HEK293 (cell line): ENCODE data around the gene AMPD2.
A peak's percentile ranks its signal among the peaks of the same experiment; 100 is the strongest.

ENCODE experiments used
- CTCF ChIA-PET: fragments of 350-600 bp; formaldehyde crosslinking; extraction: SDS; loops from one replicate; lab custom pipeline; 2021; ENCODE audit warnings: antibody characterized with exemption; lab: Yijun Ruan, JAX
- POLR2A ChIA-PET: fragments of 300-600 bp; formaldehyde crosslinking; extraction: SDS; loops from one replicate; lab custom pipeline; 2020; ENCODE audit warnings: antibody characterized with exemption, inconsistent platforms; lab: Yijun Ruan, JAX
- H3K27ac ChIP-seq: fragments of 200-500 bp; sonication (Bioruptor generic); 2 replicates; pipeline ENCODE4 v1.5.1; 2014; ENCODE audit warnings: low read depth, low read length, control low read depth, inconsistent platforms; ENCODE audit errors: extremely low read depth
- H3K36me3 ChIP-seq, 2 experiments: fragments of 200-500 bp in 1 of 2; sonication (Bioruptor generic) in 1 of 2; 1 replicate in 1 of 2; 2 replicates in 1 of 2; pipeline ENCODE4 v1.5.1; 2014 to 2017; ENCODE audit warnings: inconsistent platforms in 2 of 2, low read length in 2 of 2; ENCODE audit not compliant: control insufficient read depth in 2 of 2, insufficient read depth in 1 of 2
- H3K4me1 ChIP-seq: fragments of 200-500 bp; sonication (Bioruptor generic); 2 replicates; pipeline ENCODE4 v1.5.1; 2014; ENCODE audit warnings: mild to moderate bottlenecking, low read length, inconsistent platforms; ENCODE audit not compliant: control insufficient read depth, insufficient read depth
- H3K4me3 ChIP-seq: 2 replicates; pipeline ENCODE4 v1.5.1; 2011; ENCODE audit warnings: low read depth, mild to moderate bottlenecking, control low read depth, low read length, moderate library complexity
- H3K9me3 ChIP-seq: fragments of 200-500 bp; sonication (Bioruptor generic); 2 replicates; pipeline ENCODE4 v1.5.1; 2014; ENCODE audit warnings: low read depth, low read length, inconsistent platforms; ENCODE audit not compliant: control insufficient read depth, insufficient read depth
- GLI2 ChIP-seq: fragments of 450-650 bp; formaldehyde crosslinking; IDR thresholded peaks from 2 replicates; pipeline ENCODE4; 2017; ENCODE audit warnings: missing biosample characterization, missing genetic modification characterization, low read depth, borderline replicate concordance
- KLF16 ChIP-seq: fragments of 450-650 bp; formaldehyde crosslinking; IDR thresholded peaks from 2 replicates; pipeline ENCODE4 v1.5.1; 2017; ENCODE audit warnings: missing biosample characterization, missing genetic modification characterization
- SALL2 ChIP-seq: fragments of 450-650 bp; formaldehyde crosslinking; IDR thresholded peaks from 2 replicates; pipeline ENCODE4 v1.5.0; 2017; ENCODE audit warnings: missing biosample characterization, mild to moderate bottlenecking, missing genetic modification characterization, borderline replicate concordance
- SP2 ChIP-seq: fragments of 450-650 bp; formaldehyde crosslinking; IDR thresholded peaks from 2 replicates; pipeline ENCODE4 v1.5.1; 2016; ENCODE audit warnings: missing biosample characterization, missing genetic modification characterization
- YY1 ChIP-seq: fragments of 450-650 bp; formaldehyde crosslinking; IDR thresholded peaks from 2 replicates; pipeline ENCODE4 v1.5.1; 2018; ENCODE audit warnings: missing biosample characterization, missing genetic modification characterization
- ZBTB20 ChIP-seq: fragments of 450-650 bp; formaldehyde crosslinking; IDR thresholded peaks from 2 replicates; pipeline ENCODE4 v1.5.1; 2016; ENCODE audit warnings: missing biosample characterization, missing genetic modification characterization
- ZFP41 ChIP-seq: fragments of 450-650 bp; formaldehyde crosslinking; IDR thresholded peaks from 2 replicates; pipeline ENCODE4 v1.5.1; 2016; ENCODE audit warnings: missing biosample characterization, missing genetic modification characterization, borderline replicate concordance
- ZIC2 ChIP-seq: fragments of 450-650 bp; formaldehyde crosslinking; IDR thresholded peaks from 2 replicates; pipeline ENCODE4 v1.5.1; 2016; ENCODE audit warnings: missing biosample characterization, missing genetic modification characterization
- ZNF157 ChIP-seq: fragments of 450-650 bp; formaldehyde crosslinking; IDR thresholded peaks from 2 replicates; pipeline ENCODE4 v1.5.1; 2016; ENCODE audit warnings: missing biosample characterization, missing genetic modification characterization
- ZNF16 ChIP-seq: fragments of 450-650 bp; formaldehyde crosslinking; IDR thresholded peaks from 2 replicates; pipeline ENCODE4 v1.5.1; 2016; ENCODE audit warnings: low read depth, missing biosample characterization, missing genetic modification characterization
- ZNF274 ChIP-seq, 2 experiments: fragments of 200-500 bp in 1 of 2; fragments of 450-650 bp in 1 of 2; sonication (Bioruptor generic) in 1 of 2; formaldehyde crosslinking in 1 of 2; IDR thresholded peaks; 2 replicates each; pipeline versions ENCODE4 v1.5.1 to v1.6.1; 2014 to 2016; ENCODE audit warnings: borderline replicate concordance in 1 of 2, inconsistent platforms in 1 of 2, low read length in 1 of 2, missing biosample characterization in 1 of 2, missing genetic modification characterization in 1 of 2
- ZNF341 ChIP-seq: fragments of 450-650 bp; formaldehyde crosslinking; IDR thresholded peaks from 2 replicates; pipeline ENCODE4; 2016; ENCODE audit warnings: low read depth, missing biosample characterization, missing genetic modification characterization
- ZNF488 ChIP-seq: fragments of 450-650 bp; formaldehyde crosslinking; IDR thresholded peaks from 2 replicates; pipeline ENCODE4 v1.5.1; 2016; ENCODE audit warnings: missing biosample characterization, missing genetic modification characterization
- ZNF501 ChIP-seq: fragments of 450-650 bp; formaldehyde crosslinking; IDR thresholded peaks from 2 replicates; pipeline ENCODE4 v1.5.1; 2016; ENCODE audit warnings: missing biosample characterization, missing genetic modification characterization
- ZNF521 ChIP-seq: fragments of 450-650 bp; formaldehyde crosslinking; IDR thresholded peaks from 2 replicates; pipeline ENCODE4 v1.5.1; 2017; ENCODE audit warnings: missing biosample characterization, mild to moderate bottlenecking, missing genetic modification characterization
- ZNF707 ChIP-seq: fragments of 450-650 bp; formaldehyde crosslinking; IDR thresholded peaks from 2 replicates; pipeline ENCODE4 v1.5.1; 2016; ENCODE audit warnings: missing biosample characterization, missing genetic modification characterization
- ZXDB ChIP-seq: fragments of 450-650 bp; formaldehyde crosslinking; IDR thresholded peaks from 2 replicates; pipeline ENCODE4 v1.5.1; 2016; ENCODE audit warnings: missing biosample characterization, missing genetic modification characterization
- TF ChIP-seq, protein P1 (sequence below): fragments of 450-650 bp; formaldehyde crosslinking; IDR thresholded peaks from 2 replicates; pipeline ENCODE4 v1.5.1; 2017; ENCODE audit warnings: missing biosample characterization, mild to moderate bottlenecking, missing genetic modification characterization, moderate library complexity
- TF ChIP-seq, protein P2 (sequence below): fragments of 450-650 bp; formaldehyde crosslinking; IDR thresholded peaks from 2 replicates; pipeline ENCODE4 v1.5.1; 2016; ENCODE audit warnings: missing biosample characterization, missing genetic modification characterization
- TF ChIP-seq, protein P3 (sequence below): fragments of 450-650 bp; formaldehyde crosslinking; IDR thresholded peaks from 2 replicates; pipeline ENCODE4 v1.5.1; 2016; ENCODE audit warnings: missing biosample characterization, missing genetic modification characterization
- TF ChIP-seq, protein P4 (sequence below): fragments of 450-650 bp; formaldehyde crosslinking; IDR thresholded peaks from 2 replicates; pipeline ENCODE4 v1.5.1; 2016; ENCODE audit warnings: missing biosample characterization, missing genetic modification characterization

AMPD2 gene

DNA sequence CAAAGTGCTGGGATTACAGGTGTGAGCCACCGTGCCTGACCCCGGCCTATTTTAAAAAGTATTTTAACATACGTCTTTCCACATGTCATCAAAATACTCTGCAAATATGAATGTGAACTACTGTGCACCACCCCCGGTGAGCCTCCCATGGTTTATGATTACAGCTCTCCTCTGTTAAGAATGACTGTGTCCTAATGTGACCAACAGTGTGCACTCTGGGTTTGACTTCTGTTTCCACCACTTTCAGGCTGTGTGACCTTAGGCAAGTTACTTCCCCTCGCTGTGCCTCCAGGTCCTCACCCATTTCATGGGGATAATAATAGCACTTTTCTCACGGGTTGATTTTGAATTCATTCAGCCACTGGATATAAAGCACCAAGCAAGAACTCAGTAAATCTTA lies 14.7 kb downstream of the AMPD2 start (continued):
- TF ChIP-seq SP2 (tag by site-specific recombination) (no peak), ZIC2 (tag by site-specific recombination) (peak; percentile 55), SALL2 (tag by site-specific recombination) (no peak), GLI2 (tag by site-specific recombination) (no peak), ZNF521 (tag by site-specific recombination) (no peak), ZFP41 (tag by site-specific recombination) (no peak), ZNF274 (IDR thresholded peaks at IDR 0.05; ENCODE audit: low read length) (no peak), ZNF274 (tag by site-specific recombination; IDR thresholded peaks at IDR 0.05; ENCODE audit: borderline replicate concordance) (no peak), ZBTB20 (no peak)
- TF ChIP-seq, protein P1, sequence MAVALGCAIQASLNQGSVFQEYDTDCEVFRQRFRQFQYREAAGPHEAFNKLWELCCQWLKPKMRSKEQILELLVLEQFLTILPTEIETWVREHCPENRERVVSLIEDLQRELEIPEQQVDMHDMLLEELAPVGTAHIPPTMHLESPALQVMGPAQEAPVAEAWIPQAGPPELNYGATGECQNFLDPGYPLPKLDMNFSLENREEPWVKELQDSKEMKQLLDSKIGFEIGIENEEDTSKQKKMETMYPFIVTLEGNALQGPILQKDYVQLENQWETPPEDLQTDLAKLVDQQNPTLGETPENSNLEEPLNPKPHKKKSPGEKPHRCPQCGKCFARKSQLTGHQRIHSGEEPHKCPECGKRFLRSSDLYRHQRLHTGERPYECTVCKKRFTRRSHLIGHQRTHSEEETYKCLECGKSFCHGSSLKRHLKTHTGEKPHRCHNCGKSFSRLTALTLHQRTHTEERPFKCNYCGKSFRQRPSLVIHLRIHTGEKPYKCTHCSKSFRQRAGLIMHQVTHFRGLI (tag by site-specific recombination) = no peak
- TF ChIP-seq, protein P2, sequence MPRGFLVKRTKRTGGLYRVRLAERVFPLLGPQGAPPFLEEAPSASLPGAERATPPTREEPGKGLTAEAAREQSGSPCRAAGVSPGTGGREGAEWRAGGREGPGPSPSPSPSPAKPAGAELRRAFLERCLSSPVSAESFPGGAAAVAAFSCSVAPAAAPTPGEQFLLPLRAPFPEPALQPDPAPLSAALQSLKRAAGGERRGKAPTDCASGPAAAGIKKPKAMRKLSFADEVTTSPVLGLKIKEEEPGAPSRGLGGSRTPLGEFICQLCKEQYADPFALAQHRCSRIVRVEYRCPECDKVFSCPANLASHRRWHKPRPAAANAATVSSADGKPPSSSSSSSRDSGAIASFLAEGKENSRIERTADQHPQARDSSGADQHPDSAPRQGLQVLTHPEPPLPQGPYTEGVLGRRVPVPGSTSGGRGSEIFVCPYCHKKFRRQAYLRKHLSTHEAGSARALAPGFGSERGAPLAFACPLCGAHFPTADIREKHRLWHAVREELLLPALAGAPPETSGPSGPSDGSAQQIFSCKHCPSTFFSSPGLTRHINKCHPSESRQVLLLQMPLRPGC (tag by site-specific recombination) = no peak

DNA sequence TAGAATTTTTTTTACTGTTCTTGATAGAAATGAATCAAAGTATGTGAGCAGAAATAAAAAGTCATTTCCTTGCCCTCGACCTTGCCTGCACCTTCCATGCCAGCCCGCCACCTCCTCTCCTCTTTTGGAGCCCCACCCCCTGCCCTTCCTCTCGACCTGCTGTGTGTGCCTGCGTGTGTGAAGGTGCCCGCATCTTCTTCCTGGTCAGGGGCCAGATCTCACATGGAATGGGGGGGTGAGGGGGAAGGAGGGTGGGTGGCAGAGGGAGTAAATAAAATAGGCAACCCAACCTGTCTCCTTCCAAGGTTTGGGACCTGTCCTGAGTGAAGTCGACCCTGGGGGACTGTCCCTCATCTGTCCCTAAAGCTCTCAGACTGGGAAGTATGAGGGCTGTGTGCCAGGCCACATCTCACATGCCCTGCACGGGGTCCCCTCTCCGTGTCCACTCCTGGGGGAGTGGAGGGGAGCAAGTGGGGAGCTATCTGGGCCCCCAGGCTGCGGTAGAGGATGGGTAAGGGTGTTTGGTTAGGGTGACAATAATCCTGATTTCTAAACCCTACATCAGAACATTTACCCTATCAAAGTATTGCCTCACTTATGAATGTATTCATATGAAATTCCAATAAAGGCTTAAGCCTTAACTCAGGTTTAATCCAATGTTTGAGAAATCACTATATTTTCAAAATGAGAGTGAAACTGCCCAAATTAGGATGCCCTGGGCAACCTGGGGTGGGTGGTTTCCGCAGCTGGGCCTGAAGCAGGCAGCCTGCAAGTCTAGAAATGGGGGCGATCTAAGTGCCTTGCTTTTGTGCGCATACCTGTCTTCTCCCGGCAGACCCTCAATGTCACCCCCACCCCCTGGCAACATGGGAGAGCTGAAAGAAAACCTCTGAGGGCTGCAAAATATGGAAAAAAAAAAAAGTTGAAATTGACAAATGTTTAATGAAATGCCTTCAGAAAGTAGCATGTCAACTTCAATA lies 15.4 kb downstream of the AMPD2 start:
- H3K4me1 ChIP-seq = no peaks in the 10 kb centered on the region
- no peak overlapping the region for H3K4me3 ChIP-seq
- no peak for TF ChIP-seq ZNF488
- TF ChIP-seq ZNF501 (tag by site-specific recombination) = no peak
- TF ChIP-seq KLF16 (tag by site-specific recombination) = no peak
- no peak overlapping the region for H3K27ac ChIP-seq
- POLR2A ChIA-PET = interaction anchor here (1.2 kb wide), 1 partner anchor 87 kb away, joined by 4 read pairs; the partner anchor contains the start of gene GNAI3
- peaks cover 0 to 20% of the 10 kb centered on the region in 2 experiments; a peak in 1 of 3 replicates for H3K36me3 ChIP-seq
- CTCF ChIA-PET = interaction anchor here (0.6 to 11.3 kb wide), 6 partner anchors 24 to 395 kb away, joined by 3 to 345 read pairs (median 4); no protein-coding TSS in a partner anchor
- no peaks in the 10 kb centered on the region for H3K9me3 ChIP-seq

- no peaks in the 10 kb centered on the region for H3K4me1 ChIP-seq
- no peak overlapping the region for H3K4me3 ChIP-seq
- POLR2A ChIA-PET = interaction anchor here (0.7 to 1.1 kb wide), 3 partner anchors 16 to 384 kb away, joined by 3 to 6 read pairs (median 3); partner anchors contain the start of gene GNAI3
- no peaks in the 10 kb centered on the region for H3K9me3 ChIP-seq
- H3K27ac ChIP-seq = no peak overlapping the region
- CTCF ChIA-PET = interaction anchor here (0.5 to 11.3 kb wide), 11 partner anchors 17 to 824 kb away, joined by 3 to 345 read pairs (median 4); partner anchors contain the start of gene AHCYL1
- peaks cover 0 to 14% of the 10 kb centered on the region in 2 experiments; a peak in 1 of 3 replicates for H3K36me3 ChIP-seq
- TF ChIP-seq, protein P3, sequence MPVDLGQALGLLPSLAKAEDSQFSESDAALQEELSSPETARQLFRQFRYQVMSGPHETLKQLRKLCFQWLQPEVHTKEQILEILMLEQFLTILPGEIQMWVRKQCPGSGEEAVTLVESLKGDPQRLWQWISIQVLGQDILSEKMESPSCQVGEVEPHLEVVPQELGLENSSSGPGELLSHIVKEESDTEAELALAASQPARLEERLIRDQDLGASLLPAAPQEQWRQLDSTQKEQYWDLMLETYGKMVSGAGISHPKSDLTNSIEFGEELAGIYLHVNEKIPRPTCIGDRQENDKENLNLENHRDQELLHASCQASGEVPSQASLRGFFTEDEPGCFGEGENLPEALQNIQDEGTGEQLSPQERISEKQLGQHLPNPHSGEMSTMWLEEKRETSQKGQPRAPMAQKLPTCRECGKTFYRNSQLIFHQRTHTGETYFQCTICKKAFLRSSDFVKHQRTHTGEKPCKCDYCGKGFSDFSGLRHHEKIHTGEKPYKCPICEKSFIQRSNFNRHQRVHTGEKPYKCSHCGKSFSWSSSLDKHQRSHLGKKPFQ (tag by site-specific recombination) = no peak
- no peak for TF ChIP-seq ZNF16 (tag by site-specific recombination)
- TF ChIP-seq, protein P4, sequence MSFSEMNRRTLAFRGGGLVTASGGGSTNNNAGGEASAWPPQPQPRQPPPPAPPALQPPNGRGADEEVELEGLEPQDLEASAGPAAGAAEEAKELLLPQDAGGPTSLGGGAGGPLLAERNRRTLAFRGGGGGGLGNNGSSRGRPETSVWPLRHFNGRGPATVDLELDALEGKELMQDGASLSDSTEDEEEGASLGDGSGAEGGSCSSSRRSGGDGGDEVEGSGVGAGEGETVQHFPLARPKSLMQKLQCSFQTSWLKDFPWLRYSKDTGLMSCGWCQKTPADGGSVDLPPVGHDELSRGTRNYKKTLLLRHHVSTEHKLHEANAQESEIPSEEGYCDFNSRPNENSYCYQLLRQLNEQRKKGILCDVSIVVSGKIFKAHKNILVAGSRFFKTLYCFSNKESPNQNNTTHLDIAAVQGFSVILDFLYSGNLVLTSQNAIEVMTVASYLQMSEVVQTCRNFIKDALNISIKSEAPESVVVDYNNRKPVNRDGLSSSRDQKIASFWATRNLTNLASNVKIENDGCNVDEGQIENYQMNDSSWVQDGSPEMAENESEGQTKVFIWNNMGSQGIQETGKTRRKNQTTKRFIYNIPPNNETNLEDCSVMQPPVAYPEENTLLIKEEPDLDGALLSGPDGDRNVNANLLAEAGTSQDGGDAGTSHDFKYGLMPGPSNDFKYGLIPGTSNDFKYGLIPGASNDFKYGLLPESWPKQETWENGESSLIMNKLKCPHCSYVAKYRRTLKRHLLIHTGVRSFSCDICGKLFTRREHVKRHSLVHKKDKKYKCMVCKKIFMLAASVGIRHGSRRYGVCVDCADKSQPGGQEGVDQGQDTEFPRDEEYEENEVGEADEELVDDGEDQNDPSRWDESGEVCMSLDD (tag by site-specific recombination) = no peak
- TF ChIP-seq YY1 (tag by site-specific recombination) = no peak
- no peak for TF ChIP-seq ZNF157 (tag by site-specific recombination)
- TF ChIP-seq ZNF707 (tag by site-specific recombination) = no peak
- no peak for TF ChIP-seq ZNF341 (tag by site-specific recombination)
- no peak for TF ChIP-seq ZXDB (tag by site-specific recombination)
Measured at GRCh38 chr1:109635862-109636200, 16.2 kb downstream of the AMPD2 start.
